HG02623 (cell line): ENCODE results near the gene PAX2.

Source experiments
- ATAC-seq: cut with Tn5 transposase; IDR thresholded peaks from one replicate; pipeline ENCODE4 v1.9.1; 2021; ENCODE audit warnings: moderate library complexity; ENCODE audit not compliant: unreplicated experiment

The PAX2 gene

GRCh38 chr10:100811261-100811660, 65.9 kb downstream of the PAX2 start:
- ATAC-seq = no peak

- ATAC-seq = no peak
Measured at GRCh38 chr10:100811752-100812750, 66.7 kb downstream of the PAX2 start.

GRCh38 chr10:100812978-100813377, 67.6 kb downstream of the PAX2 start:
- ATAC-seq = no peak

GRCh38 chr10:100814751-100815474, 69.5 kb downstream of the PAX2 start:
- no peak for ATAC-seq

- no peak for ATAC-seq
Measured at GRCh38 chr10:100816671-100817070, 71.3 kb downstream of the PAX2 start.

GRCh38 chr10:100817268-100817839, 72.0 kb downstream of the PAX2 start:
- no peak for ATAC-seq

- no peak for ATAC-seq
Measured at GRCh38 chr10:100819424-100819823, 74.0 kb downstream of the PAX2 start.

GRCh38 chr10:100823194-100823593, 77.8 kb downstream of the PAX2 start:
- no peak for ATAC-seq

GRCh38 chr10:100824886-100825285, 79.5 kb downstream of the PAX2 start:
- no peak for ATAC-seq

GRCh38 chr10:100825325-100825875, 80.0 kb downstream of the PAX2 start:
- no peak for ATAC-seq

GRCh38 chr10:100826031-100826651, 80.8 kb downstream of the PAX2 start:
- no peak for ATAC-seq

- ATAC-seq = no peak
Measured at GRCh38 chr10:100826661-100826982, 81.2 kb downstream of the PAX2 start.

- no peak for ATAC-seq
Measured at GRCh38 chr10:100826983-100827818, 81.8 kb downstream of the PAX2 start.

GRCh38 chr10:100827819-100828737, 82.7 kb downstream of the PAX2 start:
- no peak for ATAC-seq

- ATAC-seq = no peak
Measured at GRCh38 chr10:100828738-100829096, 83.3 kb downstream of the PAX2 start.

- no peak for ATAC-seq
Measured at GRCh38 chr10:100829097-100829870, 83.9 kb downstream of the PAX2 start.

- no peak for ATAC-seq
Measured at GRCh38 chr10:100829933-100830727, 84.7 kb downstream of the PAX2 start.

- ATAC-seq = no peak
Measured at GRCh38 chr10:100830728-100831111, 85.3 kb downstream of the PAX2 start.
